ENCODE data around the gene ZNG1A. TPM values are rescaled to one million over a fixed set of nuclear protein-coding genes. Genes with fewer than 3 reads are reported as not detected.
A peak's percentile ranks its signal among the peaks of the same experiment; 100 is the strongest.
"Not testable (repeated sequence)": the region's sequence is repeated elsewhere in the genome, so short reads cannot be mapped to it uniquely, and the experiment has no call there.

Gene ZNG1A
- total RNA-seq, 1 donor from 2014 or later: 29.1 TPM

- not testable (repeated sequence) for H3K4me1 Mint-ChIP-seq; H3K9me3 Mint-ChIP-seq; H3K27ac Mint-ChIP-seq (ENCODE audit: unreplicated experiment); H3K4me3 Mint-ChIP-seq; H3K36me3 Mint-ChIP-seq (ENCODE audit: low read depth)
- peak; percentile 1 for DNase-seq (ENCODE audit: low read depth, low spot score)
- peaks cover 42% of the 10 kb centered on the region for H3K27me3 Mint-ChIP-seq (ENCODE audit: low read depth)
These were observed 105.6 kb downstream of the ZNG1A start for GRCh38 chr9:73076-73899.

Other genes with a start within 250 kb of the ZNG1A start
- gene WASHC1, start 149.6 kb downstream of the ZNG1A start, total RNA-seq: 18.4 and 18.5 TPM in 2 replicates
- 0.36 and 0.77 TPM in 2 replicates for gene FOXD4, start 60.6 kb downstream of the ZNG1A start, total RNA-seq
- 0.58 and 0.68 TPM in 2 replicates for gene DOCK8, start 35.8 kb upstream of the ZNG1A start, total RNA-seq